VCaP (cell line): ENCODE measurements around the gene OSBPL5.

Source experiments
- H3K27ac ChIP-seq: fragments of 450-650 bp; 2 replicates; pipeline ENCODE4 v1.5.1; 2017
- CTCF ChIP-seq: fragments of 450-650 bp; conservative IDR thresholded peaks from 2 replicates; pipeline ENCODE4 v1.5.1; 2017; ENCODE audit warnings: mild to moderate bottlenecking, moderate library complexity

The OSBPL5 gene

GRCh38 chr11:3140291-3140603 is 24.9 kb downstream of the OSBPL5 start:
- H3K27ac ChIP-seq, result no peak overlapping the region
- no peak for TF ChIP-seq CTCF

- no peak for TF ChIP-seq CTCF
- H3K27ac ChIP-seq, result no peak overlapping the region
Observed at GRCh38 chr11:3139481-3140290, 25.4 kb downstream of the OSBPL5 start.

- no peak overlapping the region for H3K27ac ChIP-seq
- no peak for TF ChIP-seq CTCF
Observed at GRCh38 chr11:3139086-3139440, 26.0 kb downstream of the OSBPL5 start.

GRCh38 chr11:3138178-3139085 is 26.7 kb downstream of the OSBPL5 start:
- no peak overlapping the region for H3K27ac ChIP-seq
- no peak for TF ChIP-seq CTCF

GRCh38 chr11:3137486-3138177 is 27.5 kb downstream of the OSBPL5 start:
- no peak for TF ChIP-seq CTCF
- no peak overlapping the region for H3K27ac ChIP-seq

GRCh38 chr11:3136546-3137455 is 28.3 kb downstream of the OSBPL5 start:
- no peak for TF ChIP-seq CTCF
- no peak overlapping the region for H3K27ac ChIP-seq
